Suprapubic skin (tissue), 4 donors: ENCODE measurements around the gene MYH7. TPM values are rescaled to one million over a fixed set of nuclear protein-coding genes. Genes with fewer than 3 reads are reported as not detected.

Source experiments
- DNase-seq, 2 donors: peaks; one replicate each; pipeline ENCODE4 v3.0.0-alpha.2; 2019; ENCODE audit warnings: low spot score in 2 of 2
- H3K27ac ChIP-seq: fragments of 200-600 bp; sonication (generic); one replicate; pipeline ENCODE4 v1.5.1; 2019
- H3K27me3 ChIP-seq: fragments of 200-600 bp; sonication (generic); one replicate; pipeline ENCODE4 v1.5.1; 2019
- H3K36me3 ChIP-seq: fragments of 200-600 bp; sonication (generic); one replicate; pipeline ENCODE4 v1.5.1; 2019
- H3K4me1 ChIP-seq: fragments of 200-600 bp; sonication (generic); one replicate; pipeline ENCODE4 v1.5.1; 2019
- H3K4me3 ChIP-seq: fragments of 200-600 bp; sonication (generic); one replicate; pipeline ENCODE4 v1.5.1; 2019; ENCODE audit warnings: mild to moderate bottlenecking
- H3K9me3 ChIP-seq: fragments of 200-600 bp; sonication (generic); one replicate; pipeline ENCODE4 v1.5.1; 2019
- CTCF ChIP-seq, 2 donors: fragments of 200-600 bp in 1 of 2; fragments of 450-650 bp in 1 of 2; sonication (generic) in 1 of 2; IDR thresholded peaks; one replicate each; pipeline ENCODE4 v1.5.1; 2016 to 2019; ENCODE audit warnings: antibody characterized with exemption in 2 of 2, mild to moderate bottlenecking in 1 of 2, moderate library complexity in 1 of 2
- EP300 ChIP-seq: sonication (generic); formaldehyde crosslinking; IDR thresholded peaks from one replicate; pipeline ENCODE4 v1.6.1; 2017; ENCODE audit warnings: antibody characterized with exemption
- POLR2A ChIP-seq, 2 donors: fragments of 450-650 bp; IDR thresholded peaks; one replicate each; pipeline ENCODE4 v1.6.1; 2017; ENCODE audit warnings: antibody characterized with exemption in 2 of 2, mild to moderate bottlenecking in 2 of 2, moderate library complexity in 2 of 2
- POLR2AphosphoS5 ChIP-seq, 3 donors: sonication (generic); formaldehyde crosslinking; IDR thresholded peaks; one replicate each; pipeline ENCODE4 v1.6.1; 2017; ENCODE audit warnings: antibody characterized with exemption in 3 of 3
- WGBS: methylation state at CpG from one replicate; pipeline ENCODE4 v1.1.5; 2018; 5-methylcytosine and 5-hydroxymethylcytosine counted together
- total RNA-seq, 4 donors: library from RNA; depleted of rRNA; stranded (reverse); fragments of >200 nt; gene quantifications; one replicate each; pipeline ENCODE4 v1.1.0, GENCODE V29; 2016

The MYH7 gene
- total RNA-seq, 4 donors from 2014 or later = not detected

GRCh38 chr14:23366426-23366921, 69.0 kb downstream of the MYH7 start:
- H3K27ac ChIP-seq = peak overlapping the region; percentile 98
- peak; percentile 85 to 87 for DNase-seq
- H3K4me1 ChIP-seq = peaks cover 69% of the 10 kb centered on the region
- peaks cover 12% of the 10 kb centered on the region for H3K27me3 ChIP-seq
- no peak for TF ChIP-seq POLR2AphosphoS5 (IDR thresholded peaks at IDR 0.05)
- no peak for TF ChIP-seq CTCF (IDR thresholded peaks at IDR 0.05)
- TF ChIP-seq POLR2A (IDR thresholded peaks at IDR 0.05) = no peak
- no peak for TF ChIP-seq EP300
- WGBS = 7% methylated on average over 24 of the region's 34 CpGs
- no peaks in the 10 kb centered on the region for H3K9me3 ChIP-seq
- H3K4me3 ChIP-seq = peak overlapping the region; percentile 66
- H3K36me3 ChIP-seq = no peaks in the 10 kb centered on the region

- peak in 1 of 2 donors; percentile 46 for TF ChIP-seq POLR2A (IDR thresholded peaks at IDR 0.05)
- no peak for TF ChIP-seq EP300
- DNase-seq = peak in 1 of 2 donors; percentile 78
- peaks cover 71% of the 10 kb centered on the region for H3K4me1 ChIP-seq
- peaks cover 12% of the 10 kb centered on the region for H3K27me3 ChIP-seq
- under 1% methylated on average over 27 of the region's 51 CpGs for WGBS
- H3K4me3 ChIP-seq = peak overlapping the region; percentile 66
- no peaks in the 10 kb centered on the region for H3K9me3 ChIP-seq
- H3K36me3 ChIP-seq = no peaks in the 10 kb centered on the region
- H3K27ac ChIP-seq = peak overlapping the region; percentile 98
Observed at GRCh38 chr14:23365732-23366425, 69.6 kb downstream of the MYH7 start.

GRCh38 chr14:23365036-23365731, 70.3 kb downstream of the MYH7 start, which contains the start of gene EFS:
Gene EFS, minus strand, starts transcription at chr14:23365172. Its CDS starts 147 bp downstream, at chr14:23365025.
- Histone ChIP-seq H3K4me3 (peak within 1 kb of the TSS; percentile 66), H3K27me3 (peaks cover 12% of the 10 kb centered on the region), H3K4me1 (peaks cover 71% of the 10 kb centered on the region), H3K9me3 (no peaks in the 10 kb centered on the region), H3K36me3 (peaks cover 5% of the 10 kb centered on the region), H3K27ac (peak within 1 kb of the TSS; percentile 98)
- WGBS = 4% methylated on average over 8 of the region's 74 CpGs
- TF ChIP-seq POLR2A (IDR thresholded peaks at IDR 0.05) (no peak), POLR2AphosphoS5 (IDR thresholded peaks at IDR 0.05) (peak in 1 of 3 donors; percentile 27)
- DNase-seq = peak in 1 of 2 donors; percentile 72

GRCh38 chr14:23364164-23365035, 71.1 kb downstream of the MYH7 start:
- Histone ChIP-seq H3K36me3 (peaks cover 13% of the 10 kb centered on the region), H3K9me3 (no peaks in the 10 kb centered on the region), H3K27me3 (peaks cover 12% of the 10 kb centered on the region), H3K27ac (peak overlapping the region; percentile 98), H3K4me1 (peaks cover 67% of the 10 kb centered on the region), H3K4me3 (peak overlapping the region; percentile 66)
- DNase-seq = peak in 1 of 2 donors; percentile 83
- WGBS = 11% methylated on average over 21 of the region's 21 CpGs
- TF ChIP-seq POLR2AphosphoS5 (IDR thresholded peaks at IDR 0.05) (no peak), CTCF (IDR thresholded peaks at IDR 0.05) (no peak), POLR2A (IDR thresholded peaks at IDR 0.05) (no peak), EP300 (no peak)

Other genes with a start within 250 kb of the MYH7 start
- not detected for gene RNF212B, start 197.7 kb downstream of the MYH7 start, total RNA-seq
- gene HOMEZ, start 149.5 kb downstream of the MYH7 start, total RNA-seq = 10 to 100 TPM in 1 of 4 donors, 1 to 10 TPM in 3; 7.8 to 13.1 (median 8.5) TPM
- 10 to 100 TPM; 15.3 to 29.9 (median 22.5) TPM for gene PPP1R3E, start 132.8 kb downstream of the MYH7 start, total RNA-seq
- 10 to 100 TPM; 35.4 to 48.4 (median 44.7) TPM for gene BCL2L2, start 128.8 kb downstream of the MYH7 start, total RNA-seq
- 100 to 1,000 TPM in 1 of 4 donors, 10 to 100 TPM in 3; 45.1 to 109 (median 58.8) TPM for gene PABPN1, start 114.2 kb downstream of the MYH7 start, total RNA-seq
- gene SLC22A17, start 82.8 kb downstream of the MYH7 start, total RNA-seq = 10 to 100 TPM; 15.4 to 67.6 (median 22.5) TPM
- gene EFS, start 70.5 kb downstream of the MYH7 start, total RNA-seq = 10 to 100 TPM; 63.0 to 74.0 (median 64.8) TPM
- gene IL25, start 62.9 kb downstream of the MYH7 start, total RNA-seq = 1 to 10 TPM in 1 of 4 donors, under 1 TPM in 1, not detected in 2; 0.68 to 1.2 TPM
- under 1 TPM in 1 of 4 donors, not detected in 3; 0.76 TPM for gene CMTM5, start 58.6 kb downstream of the MYH7 start, total RNA-seq
- gene MYH6, start 27.4 kb downstream of the MYH7 start, total RNA-seq = not detected
- gene NGDN, start 34.0 kb upstream of the MYH7 start, total RNA-seq = 10 to 100 TPM; 31.1 to 61.4 (median 46.5) TPM
- 1 to 10 TPM in 1 of 4 donors, under 1 TPM in 3; 0.16 to 1.4 (median 0.56) TPM for gene ZFHX2, start 116.1 kb upstream of the MYH7 start, total RNA-seq
- gene THTPA, start 120.6 kb upstream of the MYH7 start, total RNA-seq = 10 to 100 TPM in 2 of 4 donors, 1 to 10 TPM in 2; 7.0 to 16.7 (median 11.8) TPM
- 100 to 1,000 TPM; 117 to 415 (median 150) TPM for gene AP1G2, start 132.1 kb upstream of the MYH7 start, total RNA-seq
- under 1 TPM in 3 of 4 donors, not detected in 1; 0.30 to 0.60 (median 0.30) TPM for gene JPH4, start 143.1 kb upstream of the MYH7 start, total RNA-seq
- gene DHRS2, start 200.7 kb upstream of the MYH7 start, total RNA-seq = 1 to 10 TPM in 2 of 4 donors, under 1 TPM in 2; 0.21 to 2.6 (median 1.3) TPM